Measurements from ENCODE around the gene DIPK1B.

Gene DIPK1B

GRCh38 chr9:136673088-136673974 is 39.0 kb upstream of the DIPK1B start:
- DNase-seq: no peak

- DNase-seq: no peak
These were observed 38.2 kb upstream of the DIPK1B start for GRCh38 chr9:136673975-136674785.

- no peak for DNase-seq
These were observed 37.5 kb upstream of the DIPK1B start for GRCh38 chr9:136674786-136675349.

GRCh38 chr9:136675477-136676296 is 36.7 kb upstream of the DIPK1B start:
- no peak for DNase-seq

GRCh38 chr9:136676297-136676794 is 36.0 kb upstream of the DIPK1B start:
- DNase-seq: no peak

- no peak for DNase-seq
These were observed 35.3 kb upstream of the DIPK1B start for GRCh38 chr9:136676920-136677686.

GRCh38 chr9:136678034-136678433 is 34.3 kb upstream of the DIPK1B start:
- no peak for DNase-seq

- DNase-seq: no peak
These were observed 33.7 kb upstream of the DIPK1B start for GRCh38 chr9:136678624-136679023.

- DNase-seq: no peak
These were observed 32.9 kb upstream of the DIPK1B start for GRCh38 chr9:136679431-136679941.

GRCh38 chr9:136681029-136681428 is 31.3 kb upstream of the DIPK1B start:
- no peak for DNase-seq

GRCh38 chr9:136681945-136682699 is 30.2 kb upstream of the DIPK1B start:
- DNase-seq: no peak

- no peak for DNase-seq
These were observed 29.7 kb upstream of the DIPK1B start for GRCh38 chr9:136682710-136683109.

- no peak for DNase-seq
These were observed 29.1 kb upstream of the DIPK1B start for GRCh38 chr9:136683173-136683745.

GRCh38 chr9:136683755-136684154 is 28.6 kb upstream of the DIPK1B start:
- DNase-seq: no peak

- DNase-seq: no peak
These were observed 28.0 kb upstream of the DIPK1B start for GRCh38 chr9:136684339-136684738.

GRCh38 chr9:136684799-136685198 is 27.6 kb upstream of the DIPK1B start:
- no peak for DNase-seq

GRCh38 chr9:136685216-136685615 is 27.2 kb upstream of the DIPK1B start:
- DNase-seq: no peak

- DNase-seq: no peak
These were observed 26.4 kb upstream of the DIPK1B start for GRCh38 chr9:136685790-136686533.

- DNase-seq: no peak
These were observed 25.9 kb upstream of the DIPK1B start for GRCh38 chr9:136686534-136686793.
